Stimulated activated CD4-positive, alpha-beta T cell treated with anti-CD3 and anti-CD28 coated beads, Interleukin-15, amount 100 ng/mL, for 24 hours (primary cell): ENCODE results near the gene GNA15.
"Not testable (repeated sequence)": the region's sequence is repeated elsewhere in the genome, so short reads cannot be mapped to it uniquely, and the experiment has no call there.

Source experiments
- DNase-seq: peaks from one replicate; pipeline ENCODE4 v3.0.0-alpha.2; 2020

GNA15 gene

GRCh38 chr19:3193256-3194105, 57.6 kb downstream of the GNA15 start:
- no peak for DNase-seq

DNA sequence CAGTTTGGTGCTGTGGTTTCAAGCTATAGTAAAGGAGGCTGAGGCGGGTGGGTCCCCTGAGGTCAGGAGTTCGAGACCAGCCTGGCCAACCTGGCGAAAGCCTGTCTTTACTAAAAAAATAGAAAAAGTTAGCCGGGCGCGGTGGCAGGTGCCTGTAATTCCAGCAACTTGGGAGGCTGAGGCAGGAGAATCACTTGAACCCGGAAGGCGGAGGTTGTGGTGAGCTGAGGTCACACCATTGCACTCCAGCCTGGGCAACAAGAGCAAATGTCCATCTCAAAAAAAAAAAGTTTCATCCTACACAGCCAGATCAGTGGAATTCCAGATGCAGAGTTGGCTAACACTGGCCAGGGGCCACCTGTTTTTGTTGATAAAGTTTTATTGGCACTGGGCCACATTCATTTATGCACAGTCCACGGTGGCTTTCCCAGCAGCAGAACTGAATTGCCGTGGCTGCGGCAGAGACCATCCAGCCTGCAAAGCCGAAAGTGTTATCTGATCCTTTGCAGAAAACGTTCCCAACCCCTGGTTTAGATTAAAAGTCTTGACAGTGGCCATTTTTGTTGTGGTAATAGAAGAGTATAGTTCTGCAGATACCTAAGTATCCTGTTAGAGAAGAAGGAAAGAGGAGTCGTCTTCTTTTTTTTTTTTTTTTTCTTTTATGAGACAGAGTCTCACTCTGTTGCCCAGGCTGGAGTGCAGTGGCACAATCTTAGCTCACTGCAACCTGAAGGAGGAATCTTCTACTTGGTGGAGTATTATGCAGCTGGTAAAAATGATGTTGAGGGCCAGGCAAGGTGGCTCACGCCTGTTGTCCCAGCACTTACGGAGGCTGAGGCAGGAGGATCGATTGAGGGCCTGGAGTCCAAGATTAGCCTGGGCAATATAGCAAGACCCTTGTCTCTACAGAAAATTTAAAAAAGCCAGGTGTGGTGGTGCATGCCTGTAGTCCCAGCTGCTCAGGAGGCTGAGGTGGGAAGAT, 58.6 kb downstream of the GNA15 start:
- DNase-seq, result no peak

DNA sequence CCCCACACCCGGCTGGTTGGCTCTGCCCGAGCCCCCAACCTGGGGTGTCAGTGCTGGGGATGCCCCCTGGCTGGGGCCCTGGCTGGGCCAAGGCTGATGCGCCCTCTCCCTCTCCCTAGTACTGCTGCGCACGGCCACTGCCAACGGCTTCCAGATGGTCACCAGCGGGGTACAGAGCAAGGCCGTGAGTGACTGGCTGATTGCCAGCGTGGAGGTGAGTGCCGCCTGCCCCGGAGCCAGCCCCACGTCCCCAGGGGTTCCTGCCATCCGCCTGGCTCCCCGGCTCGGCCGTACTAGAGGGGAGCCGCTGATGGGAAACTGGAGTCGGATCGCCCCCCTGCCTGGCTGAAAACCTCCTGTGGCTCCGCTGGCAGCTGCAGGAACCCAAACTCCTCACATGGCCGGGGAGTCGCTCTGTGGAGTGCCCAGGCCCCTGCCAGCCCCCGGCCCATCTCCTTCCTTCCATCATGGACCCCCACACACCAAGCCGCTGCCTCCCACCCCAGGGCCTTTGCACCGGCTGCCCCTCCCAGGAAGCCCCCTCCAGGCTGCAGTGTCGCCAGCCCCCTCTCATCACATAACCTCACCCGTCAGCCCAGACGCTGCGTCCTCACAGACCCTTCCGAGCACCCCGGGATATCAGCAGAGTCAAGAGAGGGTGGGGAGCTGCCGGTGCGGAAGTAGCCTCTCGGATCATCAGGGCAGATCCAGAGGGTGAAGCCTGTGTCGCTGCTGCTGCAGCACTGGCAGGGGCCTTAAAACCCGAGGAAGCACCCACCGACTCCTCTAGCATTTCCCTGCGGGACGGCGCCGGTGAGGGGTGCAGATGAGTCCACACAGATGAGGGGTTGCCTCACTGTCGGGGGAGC, 60.5 kb downstream of the GNA15 start:
- DNase-seq, result no peak

GRCh38 chr19:3196933-3197205, 61.0 kb downstream of the GNA15 start:
- no peak for DNase-seq

- DNase-seq, result no peak
Observed at GRCh38 chr19:3198901-3199700, 63.3 kb downstream of the GNA15 start.

DNA sequence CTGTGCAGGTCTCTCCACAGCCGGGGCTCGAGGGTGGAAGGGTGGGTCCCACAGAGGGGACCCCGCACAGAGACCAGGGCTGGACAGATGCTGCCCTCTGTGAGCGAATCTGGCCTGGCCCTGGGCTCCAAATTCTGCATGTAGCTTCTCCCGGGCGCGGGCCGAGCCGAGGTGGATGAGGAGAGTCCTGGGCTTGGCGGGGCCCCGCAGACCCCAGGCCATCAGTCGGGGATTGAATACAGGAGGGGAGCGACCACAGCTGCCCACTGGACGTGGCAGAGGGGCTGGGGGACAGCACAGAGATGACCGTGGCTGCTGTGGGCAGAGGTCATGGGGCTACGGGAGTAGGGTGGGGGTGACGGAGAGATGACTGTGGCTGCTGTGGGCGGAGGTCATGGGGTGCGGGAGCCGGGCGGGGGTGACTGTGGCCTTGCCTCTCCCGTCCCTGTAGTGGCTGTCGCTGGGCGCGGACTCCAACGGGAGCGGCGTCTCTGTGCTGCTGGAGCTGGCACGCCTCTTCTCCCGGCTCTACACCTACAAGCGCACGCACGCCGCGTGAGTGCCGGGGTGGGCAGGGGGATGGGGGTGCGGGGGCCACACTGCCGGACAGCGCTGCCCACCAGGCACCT, 65.4 kb downstream of the GNA15 start:
- DNase-seq, result no peak

DNA sequence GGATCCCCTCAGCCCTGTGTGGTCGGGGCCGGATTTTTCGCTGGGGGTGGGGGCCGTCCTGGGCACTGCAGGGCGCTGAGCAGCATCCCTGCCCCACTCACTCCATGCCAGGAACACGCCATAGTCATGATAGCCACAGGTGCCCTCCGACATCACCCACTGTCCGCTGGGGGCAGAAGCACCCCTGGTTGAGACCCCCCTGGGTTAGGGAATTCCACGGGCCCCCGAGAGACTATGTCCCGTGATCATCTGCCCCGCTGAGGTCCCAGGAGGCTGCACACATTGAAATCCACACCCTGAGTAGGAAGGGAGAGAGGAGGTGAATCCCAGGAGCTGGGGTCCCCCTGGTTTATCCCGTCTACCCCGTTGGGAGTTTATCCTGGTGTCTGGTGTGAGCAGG, 66.1 kb downstream of the GNA15 start:
- DNase-seq, result no peak

- DNase-seq, result no peak
Observed at GRCh38 chr19:3202346-3202745, 66.5 kb downstream of the GNA15 start.

- DNase-seq, result not testable (repeated sequence)
Observed at GRCh38 chr19:3202895-3203294, 67.1 kb downstream of the GNA15 start.

GRCh38 chr19:3203805-3204645, 68.2 kb downstream of the GNA15 start:
- no peak for DNase-seq

- no peak for DNase-seq
Observed at GRCh38 chr19:3204646-3205275, 68.9 kb downstream of the GNA15 start.

GRCh38 chr19:3206216-3206953, 70.6 kb downstream of the GNA15 start:
- DNase-seq, result no peak

DNA sequence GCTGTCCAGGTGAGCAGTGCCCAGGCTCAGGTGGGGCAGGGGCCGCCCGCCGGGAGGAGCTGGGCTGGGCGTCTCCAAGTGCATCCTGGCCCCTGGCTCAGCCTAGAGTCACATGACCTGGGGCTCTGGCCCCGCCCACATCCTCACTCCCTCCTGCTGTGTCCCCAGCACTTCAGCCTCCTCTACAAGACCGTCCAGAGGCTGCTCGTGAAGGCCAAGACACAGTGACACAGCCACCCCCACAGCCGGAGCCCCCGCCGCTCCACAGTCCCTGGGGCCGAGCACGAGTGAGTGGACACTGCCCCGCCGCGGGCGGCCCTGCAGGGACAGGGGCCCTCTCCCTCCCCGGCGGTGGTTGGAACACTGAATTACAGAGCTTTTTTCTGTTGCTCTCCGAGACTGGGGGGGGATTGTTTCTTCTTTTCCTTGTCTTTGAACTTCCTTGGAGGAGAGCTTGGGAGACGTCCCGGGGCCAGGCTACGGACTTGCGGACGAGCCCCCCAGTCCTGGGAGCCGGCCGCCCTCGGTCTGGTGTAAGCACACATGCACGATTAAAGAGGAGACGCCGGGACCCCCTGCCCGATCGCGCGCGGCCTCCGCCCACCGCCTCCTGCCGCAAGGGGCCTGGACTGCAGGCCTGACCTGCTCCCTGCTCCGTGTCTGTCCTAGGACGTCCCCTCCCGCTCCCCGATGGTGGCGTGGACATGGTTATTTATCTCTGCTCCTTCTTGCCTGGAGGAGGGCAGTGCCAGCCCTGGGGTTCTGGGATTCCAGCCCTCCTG, 71.8 kb downstream of the GNA15 start:
- DNase-seq, result no peak

- no peak for DNase-seq
Observed at GRCh38 chr19:3208317-3209207, 72.7 kb downstream of the GNA15 start.

DNA sequence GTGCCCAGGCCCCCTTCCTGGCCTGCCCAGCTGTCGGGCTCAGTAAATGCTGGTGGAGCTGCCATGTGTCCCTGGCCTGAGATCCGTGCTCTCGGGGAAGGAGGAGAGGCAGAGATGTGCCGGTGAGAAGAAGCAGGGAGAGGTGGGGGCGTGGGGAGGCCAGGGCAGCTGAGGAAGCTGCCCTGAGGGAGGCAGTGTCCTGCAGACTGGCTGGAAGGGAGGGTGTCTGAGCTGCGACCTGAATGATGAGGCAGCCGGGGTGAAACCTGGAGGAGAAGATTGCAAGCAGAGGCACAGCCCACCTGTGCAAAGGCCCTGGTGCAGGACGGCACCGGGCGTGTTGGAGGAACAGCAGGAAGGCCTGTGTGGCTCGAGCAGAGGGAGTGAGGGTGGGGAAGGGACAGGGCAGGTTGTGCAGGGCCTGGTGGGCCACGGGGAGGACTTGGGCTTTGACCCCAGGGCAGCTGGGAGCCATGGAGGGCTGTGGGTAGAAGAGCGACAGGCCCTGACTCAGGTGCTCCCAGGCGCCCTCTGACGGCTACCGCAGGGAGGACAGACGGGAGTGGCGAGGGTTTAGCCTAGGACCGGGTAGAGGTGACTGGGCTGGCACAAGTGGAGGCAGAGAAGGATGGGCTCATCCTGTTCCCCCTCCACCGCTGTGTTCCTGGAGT, 74.6 kb downstream of the GNA15 start:
- peak; percentile 84 for DNase-seq

DNA sequence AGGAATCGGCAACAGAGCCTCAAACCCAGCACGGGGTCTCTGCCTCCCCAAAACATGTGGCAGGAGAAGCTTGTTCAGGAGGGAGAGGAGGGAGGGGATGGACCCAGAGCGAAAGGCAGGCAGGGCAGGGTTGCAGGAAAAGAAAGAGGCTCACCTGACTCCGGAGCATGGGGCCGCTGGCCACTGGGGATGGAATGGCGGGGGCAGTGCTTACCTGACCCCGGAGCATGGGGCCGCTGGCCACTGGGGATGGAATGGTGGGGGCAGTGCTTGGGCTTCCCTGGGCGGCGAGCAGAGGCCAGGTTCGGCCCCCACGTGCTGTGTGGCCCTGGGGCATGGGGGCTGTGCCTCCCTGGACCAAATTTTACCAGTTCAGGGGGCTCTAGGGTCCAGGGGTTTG, 75.4 kb downstream of the GNA15 start:
- no peak for DNase-seq

DNA sequence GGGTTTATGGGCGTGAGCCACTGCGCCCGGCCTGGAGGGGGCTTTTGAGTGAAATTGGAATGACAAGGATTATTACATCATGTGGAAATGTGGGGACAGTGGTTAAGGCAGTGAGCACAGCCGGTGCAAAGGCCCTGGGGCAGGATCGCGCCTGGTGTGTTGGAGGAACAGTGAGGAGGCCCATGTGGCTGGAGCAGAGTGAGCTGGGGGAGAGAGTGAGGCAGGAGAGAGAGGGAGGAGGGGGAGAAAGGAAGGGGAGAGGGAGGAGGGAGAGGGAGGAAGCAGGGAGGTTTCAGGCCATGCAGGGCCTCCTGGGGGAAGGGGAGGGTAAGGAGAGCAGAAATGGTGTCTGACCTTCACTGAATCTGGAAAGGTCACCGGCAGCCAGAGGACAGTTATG, 77.3 kb downstream of the GNA15 start:
- DNase-seq, result no peak
